Body of pancreas (tissue), 4 donors: ENCODE measurements around the gene RBMY1B.
"Not testable (repeated sequence)": the region's sequence is repeated elsewhere in the genome, so short reads cannot be mapped to it uniquely, and the experiment has no call there.

Experiments
- CTCF ChIP-seq, 7 experiments: fragments of 450-650 bp in 4 of 7; fragments of 200-600 bp in 3 of 7; sonication (generic) in 3 of 7; IDR thresholded peaks; one replicate each; pipeline ENCODE4 v1.5.1; 2016 to 2019; ENCODE audit warnings: antibody characterized with exemption in 7 of 7
- POLR2A ChIP-seq, 3 donors: fragments of 450-650 bp; IDR thresholded peaks; one replicate each; pipeline ENCODE4 v1.6.1; 2016; ENCODE audit warnings: antibody characterized with exemption in 3 of 3, mild to moderate bottlenecking in 2 of 3

GRCh38 chrY:21462915-21463314 lies 48.2 kb upstream of the RBMY1B start:
- TF ChIP-seq CTCF, POLR2A (IDR thresholded peaks at IDR 0.05): not testable (repeated sequence)
